ENCODE data around the gene CLCN4.

GRCh38 chrX:10174051-10174450 is 17.3 kb downstream of the CLCN4 start:
- TF ChIP-seq CTCF (IDR thresholded peaks at IDR 0.05) = no peak
- TF ChIP-seq EP300 (IDR thresholded peaks at IDR 0.05) = no peak

Data from tibial nerve (tissue), 4 donors.